GM19043 (cell line): ENCODE measurements around the gene RALY.

ENCODE experiments used
- ATAC-seq: cut with Tn5 transposase; IDR thresholded peaks from one replicate; pipeline ENCODE4 v1.9.1; 2021; ENCODE audit warnings: low read depth; ENCODE audit not compliant: unreplicated experiment

The RALY gene

GRCh38 chr20:33985830-33986229, 7.9 kb upstream of the RALY start:
- no peak for ATAC-seq

GRCh38 chr20:33986560-33987216, 7.0 kb upstream of the RALY start:
- ATAC-seq, result no peak

GRCh38 chr20:33990075-33990474, 3.6 kb upstream of the RALY start:
- no peak for ATAC-seq

- ATAC-seq, result no peak
Measured at GRCh38 chr20:33991502-33991901, 2.2 kb upstream of the RALY start.

GRCh38 chr20:33992145-33992922, 1.4 kb upstream of the RALY start:
- ATAC-seq, result no peak

GRCh38 chr20:33992923-33993575, 662 bp upstream of the RALY start:
- peak; percentile 67 for ATAC-seq

- ATAC-seq, result no peak
Measured at GRCh38 chr20:33994222-33994913, 657 bp downstream of the RALY start.

- ATAC-seq, result no peak
Measured at GRCh38 chr20:33995053-33995831, 1.5 kb downstream of the RALY start.

- ATAC-seq, result no peak
Measured at GRCh38 chr20:33999025-33999649, 5.4 kb downstream of the RALY start.

GRCh38 chr20:34001378-34001777, 7.7 kb downstream of the RALY start:
- ATAC-seq, result no peak

GRCh38 chr20:34004227-34004626, 10.5 kb downstream of the RALY start:
- no peak for ATAC-seq

GRCh38 chr20:34004790-34005457, 11.2 kb downstream of the RALY start:
- ATAC-seq, result no peak

GRCh38 chr20:34006619-34007018, 12.9 kb downstream of the RALY start:
- ATAC-seq, result no peak

- no peak for ATAC-seq
Measured at GRCh38 chr20:34008477-34008876, 14.8 kb downstream of the RALY start.

- ATAC-seq, result no peak
Measured at GRCh38 chr20:34010405-34010931, 16.8 kb downstream of the RALY start.

GRCh38 chr20:34011275-34011674, 17.6 kb downstream of the RALY start:
- no peak for ATAC-seq

- no peak for ATAC-seq
Measured at GRCh38 chr20:34012330-34012729, 18.6 kb downstream of the RALY start.

- no peak for ATAC-seq
Measured at GRCh38 chr20:34012735-34013134, 19.0 kb downstream of the RALY start.

- no peak for ATAC-seq
Measured at GRCh38 chr20:34013554-34013953, 19.8 kb downstream of the RALY start.
